IPS-NIHi7 (cell line): ENCODE measurements around the gene FSD1.
"Not testable (repeated sequence)": the region's sequence is repeated elsewhere in the genome, so short reads cannot be mapped to it uniquely, and the experiment has no call there.

Experiments
- DNase-seq: peaks from one replicate; pipeline ENCODE4 v3.0.0; 2012; ENCODE audit warnings: mixed read lengths; ENCODE audit errors: extremely low spot score

Gene FSD1

DNA sequence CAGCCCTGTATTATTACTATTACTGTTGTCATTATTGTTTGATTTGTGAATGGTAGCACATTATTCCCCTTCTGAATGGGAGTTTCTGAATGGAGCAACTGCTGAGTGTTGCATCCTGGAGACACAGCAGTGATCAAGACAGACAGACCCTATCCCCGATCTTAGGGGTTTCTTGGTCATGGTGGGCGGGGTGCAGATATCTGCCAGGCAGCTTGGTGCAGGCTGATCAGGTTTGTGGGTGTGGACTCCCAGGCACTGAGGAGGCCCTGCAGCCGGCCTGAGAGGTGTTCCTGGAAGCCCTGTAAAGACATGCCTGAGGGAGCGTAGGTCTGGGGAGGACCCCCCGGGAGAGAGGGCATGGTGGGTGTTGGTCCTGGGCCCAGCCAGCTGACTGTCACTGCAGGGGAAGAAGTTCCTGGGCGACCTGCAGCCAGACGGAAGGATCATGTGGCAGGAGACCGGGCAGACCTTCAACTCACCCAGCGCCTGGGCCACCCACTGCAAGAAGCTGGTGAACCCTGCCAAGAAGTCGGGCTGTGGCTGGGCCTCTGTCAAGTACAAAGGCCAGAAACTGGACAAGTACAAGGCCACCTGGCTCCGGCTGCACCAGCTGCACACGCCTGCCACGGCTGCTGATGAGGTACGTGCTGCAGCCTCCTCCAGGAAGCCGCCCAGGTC, 41.1 kb downstream of the FSD1 start:
- no peak for DNase-seq

DNA sequence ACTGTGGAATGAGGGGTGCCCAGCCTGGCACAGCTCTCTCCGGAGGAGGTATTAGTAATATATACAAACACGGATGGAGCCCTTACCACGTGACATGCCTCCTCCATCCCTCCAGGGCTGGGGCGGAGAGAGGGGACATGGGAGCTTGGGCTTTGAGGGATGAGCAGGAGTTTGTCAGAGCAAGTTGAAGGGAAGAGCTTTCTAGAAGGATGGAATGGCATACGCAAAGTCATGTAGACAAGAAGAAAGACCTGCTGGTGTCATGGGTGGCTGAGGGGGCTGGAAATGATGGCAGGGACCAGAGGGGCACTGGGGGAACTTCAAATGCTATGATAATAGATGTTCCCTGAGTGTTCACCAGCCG, 41.6 kb downstream of the FSD1 start:
- DNase-seq = no peak

DNA sequence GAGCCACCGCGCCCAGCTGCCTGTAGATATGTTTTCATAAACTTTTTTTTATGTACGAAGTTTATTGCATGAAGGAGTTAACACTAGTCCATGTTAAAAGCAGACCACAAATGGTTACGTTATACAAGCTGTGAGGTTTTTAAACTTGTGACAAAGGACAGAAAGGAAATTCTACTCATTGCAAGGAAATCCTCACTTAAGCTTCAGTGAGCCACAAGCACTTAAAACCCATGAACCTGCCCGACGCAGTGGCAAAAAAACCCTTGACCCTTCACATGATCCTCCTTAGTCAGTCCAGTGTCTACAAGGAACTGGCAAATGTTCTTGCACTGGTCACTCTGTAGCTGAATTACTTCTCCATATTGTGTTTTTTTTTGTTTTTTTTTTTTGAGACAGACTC, 43.1 kb downstream of the FSD1 start:
- DNase-seq = no peak

DNA sequence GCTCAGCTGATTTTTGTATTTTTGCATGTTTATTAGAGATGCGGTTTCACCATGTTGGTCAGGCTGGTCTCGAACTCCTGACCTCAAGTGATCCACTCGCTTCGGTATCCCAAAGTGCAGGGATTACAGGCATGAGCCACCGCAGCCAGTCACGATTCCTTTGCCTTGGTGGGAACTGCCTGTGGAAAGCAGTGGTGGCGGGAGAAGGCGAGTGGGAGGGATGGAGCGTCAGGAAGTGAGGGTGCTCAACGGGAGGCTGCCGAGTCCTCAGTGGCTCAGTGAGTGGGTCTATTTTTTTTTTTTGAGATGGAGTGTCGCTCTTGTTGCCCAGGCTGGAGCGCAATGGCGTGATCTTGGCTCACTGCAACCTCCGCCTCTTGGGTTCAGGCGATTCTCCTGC, 44.8 kb downstream of the FSD1 start:
- DNase-seq = not testable (repeated sequence)

DNA sequence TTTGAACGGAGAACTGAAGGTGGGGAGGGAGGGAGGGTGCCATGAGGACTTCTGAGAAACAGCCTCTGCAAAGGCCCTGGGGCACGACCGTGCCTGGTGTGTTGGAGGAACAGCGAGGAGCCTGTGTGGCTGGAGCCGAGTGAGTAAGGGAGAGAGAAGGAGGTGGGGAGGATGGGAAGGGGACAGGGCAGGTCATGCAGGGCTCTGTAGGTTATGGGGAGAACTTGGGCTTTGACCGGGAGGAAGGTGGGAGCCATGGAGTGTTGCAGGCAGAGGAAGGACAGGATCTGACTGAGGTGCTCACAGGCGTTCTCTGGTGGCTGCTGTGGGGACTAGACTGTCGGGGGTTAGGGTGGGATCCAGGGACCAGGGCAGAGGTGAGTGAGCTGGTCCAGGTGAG, 45.7 kb downstream of the FSD1 start:
- DNase-seq = no peak

DNA sequence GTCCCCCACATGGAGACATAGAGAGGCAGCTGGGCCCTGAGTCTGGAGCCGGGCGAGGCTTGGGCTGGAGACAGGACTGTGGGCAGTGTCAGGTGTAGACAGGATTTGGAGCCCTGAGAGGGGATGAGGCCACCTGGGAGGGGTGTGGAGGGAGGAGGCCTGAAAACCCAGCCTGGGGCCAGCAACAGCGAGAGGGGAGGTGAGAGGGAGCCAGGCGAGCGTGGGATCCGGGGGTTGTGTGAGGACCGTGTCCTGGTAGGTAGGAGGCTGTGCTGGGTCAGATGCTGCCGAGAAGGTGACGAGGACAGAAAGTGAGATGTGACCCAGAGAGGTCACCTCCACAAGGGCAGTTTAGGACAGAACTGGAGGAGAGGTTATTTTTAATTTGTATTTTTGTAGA, 46.3 kb downstream of the FSD1 start:
- DNase-seq = no peak

DNA sequence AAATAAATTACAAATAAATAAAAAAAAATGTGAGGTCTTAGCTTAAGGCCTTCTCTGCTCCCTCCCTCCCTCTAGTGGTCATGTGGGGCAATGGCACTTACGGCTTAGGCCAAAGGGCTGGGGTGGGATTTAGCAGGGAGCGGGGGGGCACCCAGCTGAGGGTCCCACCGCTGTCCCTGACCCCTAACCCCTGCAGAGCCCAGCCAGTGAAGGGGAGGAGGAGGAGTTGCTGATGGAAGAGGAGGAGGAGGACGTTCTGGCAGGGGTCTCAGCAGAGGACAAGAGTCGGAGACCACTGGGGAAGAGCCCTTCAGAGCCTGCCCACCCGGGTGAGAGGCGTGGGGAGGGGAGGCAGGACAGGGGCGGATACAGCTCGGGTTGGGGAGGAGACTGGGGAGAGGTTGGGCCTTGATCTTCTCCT, 48.3 kb downstream of the FSD1 start:
- peak; percentile 75 for DNase-seq

DNA sequence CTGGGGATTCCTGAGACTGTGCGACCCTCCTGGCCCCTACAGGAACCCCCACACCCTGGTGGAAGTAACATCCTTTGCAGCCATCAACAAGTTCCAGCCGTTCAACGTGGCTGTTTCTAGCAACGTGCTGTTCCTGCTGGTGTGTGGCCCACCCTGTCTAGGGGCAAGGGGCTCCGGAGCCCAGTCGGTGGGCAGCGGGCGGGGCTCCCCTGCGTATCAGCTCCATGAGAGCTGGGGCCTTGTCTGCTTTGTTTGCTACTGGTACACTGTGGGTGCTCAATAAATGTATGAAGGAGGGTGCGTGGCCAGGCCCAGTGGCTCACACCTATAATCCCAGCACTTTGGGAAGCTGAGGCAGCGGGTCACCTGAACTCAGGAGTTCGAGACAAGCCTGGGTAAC, 49.9 kb downstream of the FSD1 start:
- no peak for DNase-seq

DNA sequence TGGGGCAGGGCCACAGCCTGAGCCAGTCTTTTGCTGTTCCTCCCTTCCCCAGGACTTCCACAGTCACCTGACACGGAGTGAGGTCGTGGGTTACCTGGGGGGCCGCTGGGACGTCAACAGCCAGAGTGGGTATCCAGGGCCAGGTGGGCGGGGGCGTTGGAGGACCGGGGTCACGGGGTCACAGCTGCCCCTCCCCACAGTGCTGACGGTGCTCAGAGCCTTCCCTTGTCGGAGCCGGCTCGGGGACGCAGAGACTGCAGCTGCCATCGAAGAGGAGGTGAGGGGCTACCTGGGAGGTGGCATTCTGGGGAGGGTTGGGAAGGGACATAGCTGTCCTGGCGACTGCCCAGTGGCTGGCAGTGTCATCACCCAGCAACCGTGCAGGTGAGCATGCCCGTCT, 50.5 kb downstream of the FSD1 start:
- DNase-seq = no peak

DNA sequence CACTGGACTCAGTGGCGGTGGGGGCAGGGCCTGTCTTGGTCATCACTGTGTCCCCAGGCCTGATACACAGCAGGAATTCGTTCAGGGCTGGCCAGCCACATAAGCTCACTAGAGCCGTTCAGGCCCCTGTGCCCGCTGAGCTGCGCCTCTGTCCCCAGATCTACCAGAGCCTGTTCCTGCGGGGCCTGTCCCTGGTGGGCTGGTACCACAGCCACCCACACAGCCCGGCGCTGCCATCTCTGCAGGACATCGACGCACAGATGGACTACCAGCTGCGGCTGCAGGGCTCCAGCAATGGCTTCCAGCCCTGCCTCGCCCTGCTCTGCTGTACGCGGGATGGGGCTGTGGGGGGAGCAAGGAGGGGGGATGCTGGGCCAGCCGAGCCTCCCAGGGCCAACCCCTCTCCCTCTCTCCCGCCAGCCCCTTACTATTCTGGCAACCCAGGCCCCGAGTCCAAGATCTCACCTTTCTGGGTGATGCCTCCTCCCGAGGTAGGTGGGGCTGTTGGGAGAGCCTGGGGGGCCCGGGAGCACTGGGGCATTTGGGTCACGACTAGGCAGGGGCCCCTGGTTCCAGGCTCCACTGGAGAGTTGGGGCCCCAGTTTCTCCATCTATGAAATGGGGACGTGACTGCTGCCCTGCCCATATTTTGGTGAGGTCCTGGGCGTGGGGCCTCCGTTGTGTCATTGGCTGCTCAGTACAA, 52.8 kb downstream of the FSD1 start:
- DNase-seq = no peak

DNA sequence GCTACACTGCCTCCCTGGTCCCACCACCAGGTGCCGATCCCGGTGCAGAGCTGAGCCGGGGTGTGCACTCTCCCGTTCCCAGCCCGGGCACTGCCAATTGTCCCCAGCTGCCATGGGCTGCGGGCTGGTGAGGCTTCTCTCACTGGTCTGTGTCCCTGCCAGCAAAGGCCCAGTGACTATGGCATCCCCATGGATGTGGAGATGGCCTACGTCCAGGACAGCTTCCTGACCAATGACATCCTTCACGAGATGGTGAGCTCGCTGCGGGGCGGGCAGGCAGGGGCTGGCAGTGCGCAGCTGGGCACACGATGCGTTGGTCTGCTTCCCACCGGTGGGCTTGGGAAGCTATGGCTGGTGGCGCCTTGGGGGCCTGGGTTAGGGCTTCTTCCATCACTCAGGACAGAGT, 53.5 kb downstream of the FSD1 start:
- no peak for DNase-seq

DNA sequence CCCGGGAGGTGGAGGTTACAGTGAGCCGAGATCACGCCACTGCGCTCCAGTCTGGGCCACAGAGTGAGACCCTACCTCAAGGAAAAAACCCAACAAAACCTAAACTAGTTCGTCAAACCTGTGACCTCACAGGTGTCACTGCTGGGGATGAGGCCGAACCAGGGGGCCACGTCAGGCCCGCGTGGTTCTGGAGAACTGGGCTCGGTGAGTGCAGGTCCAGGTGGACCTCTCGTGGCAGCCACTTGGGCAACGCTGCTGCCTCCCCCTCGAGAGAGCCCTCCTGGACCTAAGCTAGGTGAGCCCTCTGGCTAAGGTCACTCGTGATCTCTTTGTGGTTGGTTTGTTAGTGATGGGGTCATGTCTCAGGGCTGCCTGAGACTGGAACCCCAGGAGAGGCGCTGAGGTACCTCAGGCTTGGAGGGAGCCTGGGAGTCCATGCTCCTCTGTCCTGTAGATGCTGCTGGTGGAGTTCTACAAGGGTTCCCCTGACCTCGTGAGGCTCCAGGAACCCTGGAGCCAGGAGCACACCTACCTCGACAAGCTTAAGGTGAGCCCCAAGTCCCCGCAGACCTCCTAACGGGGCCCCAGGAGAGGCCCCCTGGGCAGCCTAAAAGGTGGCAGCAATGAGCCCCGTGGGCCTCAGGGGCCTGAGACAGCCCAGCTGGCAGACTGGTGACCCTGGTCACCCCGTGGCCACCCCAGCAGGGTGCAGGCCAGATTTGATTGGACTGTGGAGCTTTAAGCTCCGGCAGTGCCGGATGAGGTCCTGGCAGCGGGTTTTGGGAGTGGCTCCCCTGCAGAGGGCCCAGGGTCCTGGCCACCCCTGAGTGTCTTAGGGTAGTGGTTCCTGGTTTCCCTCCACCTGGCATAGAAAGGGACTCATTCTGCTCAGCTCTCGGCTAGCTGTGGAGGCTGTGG, 54.6 kb downstream of the FSD1 start:
- DNase-seq = no peak

DNA sequence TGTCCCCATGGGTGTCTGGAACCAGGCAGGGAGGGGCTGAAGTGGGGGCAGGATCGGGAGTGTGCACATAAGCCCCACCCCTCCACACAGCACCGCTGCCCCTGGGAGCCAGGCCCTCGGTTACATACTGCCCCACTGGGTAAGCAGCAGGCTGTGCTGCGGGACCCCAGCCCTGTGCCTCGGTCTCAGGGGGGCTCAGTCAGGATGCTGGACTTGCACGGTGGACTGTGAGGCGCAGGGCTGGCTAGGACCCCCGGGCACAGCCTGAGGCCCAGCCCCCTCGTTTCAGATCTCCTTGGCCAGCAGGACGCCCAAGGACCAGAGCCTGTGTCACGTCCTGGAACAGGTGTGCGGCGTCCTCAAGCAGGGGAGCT, 55.2 kb downstream of the FSD1 start:
- DNase-seq = no peak

DNA sequence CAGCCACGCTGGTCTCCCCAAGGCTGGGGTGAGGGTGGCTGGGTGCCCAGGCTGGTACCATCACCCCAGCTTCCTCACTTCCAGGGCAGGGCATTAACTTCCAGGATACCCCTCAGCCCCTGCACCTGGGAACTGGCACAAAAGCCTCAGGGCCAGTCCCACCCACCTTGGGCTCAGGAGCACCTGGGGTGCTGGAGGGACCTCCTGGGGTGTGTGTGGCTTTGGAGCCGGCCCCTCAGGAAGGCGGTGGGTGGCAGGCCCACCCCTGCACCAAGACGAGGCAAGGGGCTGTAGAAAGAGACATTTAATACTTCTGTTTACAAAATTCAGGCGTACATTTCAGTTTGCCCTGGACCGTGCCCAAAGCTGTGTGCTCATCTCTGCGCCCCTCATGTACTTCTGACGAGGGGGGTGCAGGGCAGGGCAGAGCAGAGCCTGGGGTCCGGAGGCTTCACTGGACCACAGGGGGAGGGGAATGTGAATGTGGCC, 55.7 kb downstream of the FSD1 start:
- DNase-seq = no peak

DNA sequence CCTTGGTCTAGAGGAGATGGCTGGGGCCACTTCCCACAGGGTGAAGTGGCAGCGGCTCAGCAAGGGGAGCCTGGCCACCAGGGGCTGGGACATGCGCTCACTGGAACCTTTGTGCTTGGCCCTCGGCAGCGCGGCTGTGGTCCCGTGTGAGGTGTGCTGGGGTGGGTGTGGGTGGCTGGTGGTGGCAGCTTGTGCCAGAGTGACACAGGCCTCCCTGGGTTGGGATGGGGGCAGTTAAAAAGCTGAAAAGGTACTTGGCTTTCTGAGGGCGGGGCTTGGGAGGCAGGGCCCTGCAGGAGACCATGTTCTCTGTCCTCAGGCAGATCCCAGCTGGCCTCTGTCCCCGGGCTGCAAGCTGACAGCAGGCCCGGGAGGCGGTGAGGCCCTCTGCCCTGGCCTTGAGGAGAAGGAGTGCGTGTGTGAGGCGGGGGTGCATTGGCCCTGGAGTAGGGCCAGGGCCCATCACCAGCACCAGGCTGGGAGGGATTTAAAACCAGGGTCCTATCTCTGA, 56.3 kb downstream of the FSD1 start:
- DNase-seq = no peak

DNA sequence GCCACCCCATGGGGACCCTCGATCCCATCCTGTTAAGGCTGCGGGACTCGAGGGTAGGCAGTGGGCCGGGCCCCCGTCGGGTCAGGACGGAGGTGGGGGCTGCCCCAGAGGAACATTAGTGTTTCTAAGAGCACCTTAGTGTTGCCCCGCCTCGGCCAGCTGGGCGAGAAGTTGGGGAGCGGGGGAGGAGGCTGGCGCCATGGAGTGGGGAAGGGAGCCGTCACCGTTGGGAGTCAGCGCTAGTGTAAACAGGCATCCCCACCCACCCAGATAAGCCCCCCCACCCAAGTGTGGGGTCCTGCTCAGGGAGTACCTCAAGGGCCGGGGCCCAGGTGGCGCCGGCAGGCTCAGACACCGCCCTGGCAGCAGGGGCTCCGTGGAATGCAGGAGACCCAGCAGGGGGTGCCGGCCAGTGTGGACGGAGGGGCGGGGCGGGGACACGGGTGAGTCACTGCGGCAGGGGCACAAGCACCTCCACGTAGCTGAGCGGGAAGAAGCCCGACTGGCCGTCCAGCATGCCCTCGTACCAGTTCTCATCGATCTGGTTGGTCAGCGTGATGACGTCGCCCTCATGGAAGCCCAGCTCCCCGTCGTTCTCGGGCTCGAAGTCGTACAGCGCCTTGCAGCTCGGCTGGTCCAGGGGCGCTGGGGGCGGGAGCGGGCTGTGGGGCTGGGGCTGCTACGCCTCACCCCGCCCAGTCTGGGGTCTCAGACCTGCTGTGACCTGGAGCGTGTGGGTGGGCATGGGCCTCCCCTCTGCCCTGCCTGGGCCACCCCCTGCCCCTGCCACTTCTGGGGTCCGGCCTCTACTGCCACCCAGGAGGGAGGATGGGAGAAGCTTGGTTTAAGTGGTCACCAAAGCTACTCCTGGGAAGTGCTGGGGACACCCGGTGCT, 57.0 kb downstream of the FSD1 start:
- DNase-seq = peak; percentile 56

DNA sequence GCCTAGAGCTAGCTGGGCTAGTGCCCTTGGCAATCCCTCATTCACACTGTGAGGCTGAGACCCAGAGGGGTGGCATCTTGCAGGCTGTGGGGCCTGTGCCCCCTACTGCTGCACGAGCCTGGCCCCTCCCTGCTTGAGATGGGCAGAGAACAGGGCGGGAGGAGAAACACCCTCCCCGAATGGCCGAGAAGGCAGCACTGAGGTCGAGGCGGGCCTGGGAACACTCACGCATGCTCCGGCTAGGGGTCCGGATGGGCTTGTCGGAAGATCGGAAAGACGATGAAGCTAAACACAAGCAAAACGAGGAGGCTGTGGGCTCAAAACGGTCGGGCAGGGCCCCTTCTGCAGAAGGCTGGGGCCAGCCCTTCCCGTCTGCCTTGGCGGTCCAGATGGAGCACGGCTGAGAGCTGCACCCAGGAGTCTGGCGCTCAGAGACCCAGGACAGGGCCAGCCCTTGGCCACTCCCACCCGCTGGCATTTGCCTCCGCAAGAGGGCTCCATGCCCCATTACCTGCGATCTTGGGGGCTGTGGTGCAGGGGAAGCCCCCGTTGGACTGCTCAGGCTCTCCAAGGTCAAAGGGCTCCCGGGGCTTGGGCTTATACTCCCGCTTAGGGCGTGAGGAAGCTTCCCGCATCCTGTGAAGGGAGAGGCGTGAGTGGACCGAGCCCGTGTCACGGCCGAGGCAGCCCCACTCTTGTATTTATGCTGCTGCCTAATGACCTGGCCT, 57.9 kb downstream of the FSD1 start:
- DNase-seq = no peak

DNA sequence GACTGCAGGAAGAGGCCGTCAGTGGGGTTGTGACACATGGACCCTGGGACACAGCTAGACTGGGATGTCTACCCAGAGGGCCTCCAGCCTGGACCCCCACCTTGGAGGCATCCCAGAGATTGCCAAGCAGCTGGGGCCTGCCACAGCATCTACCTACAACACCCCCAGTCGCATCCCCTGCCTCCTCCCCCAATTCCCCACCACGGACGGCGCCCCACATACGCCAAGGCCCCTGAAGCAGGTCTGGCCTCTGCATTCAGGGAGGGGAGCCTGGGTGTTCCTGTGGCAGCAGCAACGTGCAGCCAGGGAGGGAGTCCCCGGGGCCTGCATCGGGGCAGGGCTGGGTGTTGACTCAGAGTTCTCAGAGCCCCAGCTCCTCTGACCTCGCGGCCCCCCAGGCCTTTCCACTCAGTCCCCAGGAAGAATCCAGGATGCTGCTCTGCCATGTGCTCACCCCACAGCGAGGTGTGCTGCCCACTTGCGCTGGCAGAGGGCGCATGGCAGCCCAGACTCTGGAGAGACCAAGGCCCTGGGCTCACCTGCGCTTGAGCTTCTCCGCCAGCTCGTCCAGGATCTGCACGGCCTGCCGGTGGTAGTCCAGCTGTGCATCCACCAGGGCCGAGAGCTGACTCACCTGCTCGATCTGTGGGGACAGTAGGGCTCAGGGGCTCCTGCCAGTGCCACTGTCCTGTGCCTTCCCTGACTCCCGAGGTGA, 58.6 kb downstream of the FSD1 start:
- DNase-seq = no peak

DNA sequence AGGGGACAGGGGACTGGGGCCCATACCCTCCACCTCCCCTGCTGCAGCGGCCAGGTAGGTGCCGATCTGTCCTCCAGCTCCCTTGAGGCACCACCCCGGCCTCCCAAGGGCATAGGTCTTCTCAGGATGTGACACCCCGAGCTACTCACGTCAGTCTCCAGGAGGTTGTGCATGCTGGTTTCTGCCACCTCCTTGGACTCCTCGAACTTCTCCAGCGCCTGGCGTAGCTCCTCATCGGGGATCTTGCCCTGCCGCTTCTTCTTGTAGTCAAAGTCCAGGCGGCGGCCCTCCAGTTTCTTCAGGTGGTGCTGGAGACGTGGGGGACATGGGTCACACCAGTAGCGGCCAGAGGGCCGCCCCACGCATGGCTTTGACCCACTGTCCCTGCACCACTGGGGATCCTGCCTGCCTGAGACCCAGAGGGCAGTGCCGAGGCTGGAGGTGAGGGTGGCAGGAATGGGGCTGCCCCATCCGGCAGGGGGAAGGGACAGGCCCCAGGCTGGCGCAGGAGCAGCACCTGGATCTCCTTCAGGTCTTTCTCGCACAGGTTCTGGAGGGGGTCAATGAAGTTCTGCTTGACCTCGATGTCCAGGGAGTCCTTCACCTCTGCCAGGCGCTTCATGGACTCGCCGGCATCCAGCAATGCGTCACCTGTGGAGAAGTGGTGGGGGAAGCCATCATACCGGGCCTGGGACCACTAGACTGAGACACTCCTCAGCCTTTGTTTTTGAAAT, 59.3 kb downstream of the FSD1 start:
- DNase-seq = no peak
